Measurements from ENCODE around the gene TMPO. TPM values are rescaled to one million over a fixed set of nuclear protein-coding genes. Genes with fewer than 3 reads are reported as not detected.
"Not testable (repeated sequence)": the region's sequence is repeated elsewhere in the genome, so short reads cannot be mapped to it uniquely, and the experiment has no call there.

TMPO gene
- polyA plus RNA-seq, 2 donors: 29.1 to 34.5 TPM

DNA sequence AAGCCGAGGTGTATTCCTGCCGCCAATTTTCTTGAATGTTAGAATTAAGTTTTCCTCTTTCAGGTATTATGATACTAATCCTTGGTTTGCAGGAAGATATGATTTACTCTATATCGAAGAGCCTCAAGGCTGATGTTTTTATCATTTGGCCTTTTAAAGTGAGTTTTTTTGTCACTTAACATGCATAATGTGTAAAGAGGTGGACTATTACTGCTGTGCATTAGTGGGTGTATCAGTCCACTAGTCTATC, 11.1 kb upstream of the TMPO start:
- H3K27me3 ChIP-seq (ENCODE audit: control insufficient read depth in 1 of 2, insufficient read depth in 2 of 2, low read length in 2 of 2): no peaks in the 10 kb centered on the region
- peak overlapping the region; percentile 91 to 99 for H3K27ac ChIP-seq (ENCODE audit: low read depth in 2 of 2, low read length in 1 of 2)
- H3K9me3 ChIP-seq (ENCODE audit: control insufficient read depth in 2 of 2, insufficient read depth in 1 of 2, low read depth in 1 of 2, low read length in 1 of 2): no peaks in the 10 kb centered on the region
- WGBS, 2 donors: 15 to 16% methylated on average over 3 of the region's 3 CpGs
- H3K36me3 ChIP-seq (ENCODE audit: control insufficient read depth in 2 of 2, insufficient read depth in 2 of 2, low read length in 1 of 2): no peaks in the 10 kb centered on the region
- no peaks in the 10 kb centered on the region for H3K4me1 ChIP-seq (ENCODE audit: control insufficient read depth in 2 of 2, insufficient read depth in 2 of 2, low read length in 1 of 2)
- peak overlapping the region in 1 of 2 donors; percentile 80 for H3K4me3 ChIP-seq (ENCODE audit: low read depth in 1 of 2, low read length in 2 of 2)

DNA sequence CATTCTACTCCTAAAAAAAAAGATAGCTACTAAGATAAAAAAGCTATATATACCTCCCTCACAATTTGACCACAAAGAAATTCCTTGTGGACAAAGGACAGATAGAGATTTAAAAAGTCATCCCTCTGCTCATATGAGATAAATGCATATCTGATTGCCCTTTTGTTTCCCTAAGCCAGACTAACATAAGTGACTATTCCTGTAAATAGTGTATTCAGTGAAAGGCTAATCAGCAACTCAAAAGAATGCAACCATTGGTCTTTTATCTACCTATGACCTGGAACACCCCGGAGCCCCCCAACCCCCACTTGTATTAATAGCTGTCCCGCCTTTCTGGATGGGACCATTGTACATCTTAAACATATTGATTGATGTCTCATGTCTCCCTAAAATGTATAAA, 6.3 kb upstream of the TMPO start:
- WGBS, 2 donors: 60 to 63% methylated on average over 2 of the region's 2 CpGs
- no peak overlapping the region for H3K27ac ChIP-seq (ENCODE audit: low read depth in 2 of 2, low read length in 1 of 2)
- no peaks in the 10 kb centered on the region for H3K36me3 ChIP-seq (ENCODE audit: control insufficient read depth in 2 of 2, insufficient read depth in 2 of 2, low read length in 1 of 2)
- H3K4me1 ChIP-seq (ENCODE audit: control insufficient read depth in 2 of 2, insufficient read depth in 2 of 2, low read length in 1 of 2): no peaks in the 10 kb centered on the region
- H3K4me3 ChIP-seq (ENCODE audit: low read depth in 1 of 2, low read length in 2 of 2): no peak overlapping the region
- H3K27me3 ChIP-seq (ENCODE audit: control insufficient read depth in 1 of 2, insufficient read depth in 2 of 2, low read length in 2 of 2): no peaks in the 10 kb centered on the region
- no peaks in the 10 kb centered on the region for H3K9me3 ChIP-seq (ENCODE audit: control insufficient read depth in 2 of 2, insufficient read depth in 1 of 2, low read depth in 1 of 2, low read length in 1 of 2)

DNA sequence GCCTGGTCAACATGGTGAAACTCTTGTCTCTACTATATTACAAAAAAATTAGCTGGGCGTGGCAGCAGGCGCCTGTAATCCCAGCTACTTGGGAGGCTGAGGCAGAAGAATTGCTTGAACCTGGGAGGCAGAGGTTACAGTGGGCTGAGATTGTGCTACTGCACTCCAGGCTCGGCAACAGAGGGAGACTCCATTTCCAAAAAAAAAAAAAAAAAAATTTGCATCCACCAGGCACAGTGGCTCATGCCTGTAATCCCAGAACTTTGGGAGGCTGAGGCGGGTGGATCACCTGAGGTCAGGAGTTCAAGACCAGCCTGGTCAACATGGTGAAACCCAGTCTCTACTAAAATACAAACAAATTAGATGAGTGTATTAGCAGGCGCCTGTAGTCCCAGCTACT, 3.6 kb upstream of the TMPO start:
- H3K9me3 ChIP-seq (ENCODE audit: control insufficient read depth in 2 of 2, insufficient read depth in 1 of 2, low read depth in 1 of 2, low read length in 1 of 2); H3K27me3 ChIP-seq (ENCODE audit: control insufficient read depth in 1 of 2, insufficient read depth in 2 of 2, low read length in 2 of 2); H3K27ac ChIP-seq (ENCODE audit: low read depth in 2 of 2, low read length in 1 of 2); H3K36me3 ChIP-seq (ENCODE audit: control insufficient read depth in 2 of 2, insufficient read depth in 2 of 2, low read length in 1 of 2); H3K4me1 ChIP-seq (ENCODE audit: control insufficient read depth in 2 of 2, insufficient read depth in 2 of 2, low read length in 1 of 2); H3K4me3 ChIP-seq (ENCODE audit: low read depth in 1 of 2, low read length in 2 of 2): not testable (repeated sequence)
- 91 to 93% methylated on average over 5 of the region's 5 CpGs for WGBS, 2 donors

DNA sequence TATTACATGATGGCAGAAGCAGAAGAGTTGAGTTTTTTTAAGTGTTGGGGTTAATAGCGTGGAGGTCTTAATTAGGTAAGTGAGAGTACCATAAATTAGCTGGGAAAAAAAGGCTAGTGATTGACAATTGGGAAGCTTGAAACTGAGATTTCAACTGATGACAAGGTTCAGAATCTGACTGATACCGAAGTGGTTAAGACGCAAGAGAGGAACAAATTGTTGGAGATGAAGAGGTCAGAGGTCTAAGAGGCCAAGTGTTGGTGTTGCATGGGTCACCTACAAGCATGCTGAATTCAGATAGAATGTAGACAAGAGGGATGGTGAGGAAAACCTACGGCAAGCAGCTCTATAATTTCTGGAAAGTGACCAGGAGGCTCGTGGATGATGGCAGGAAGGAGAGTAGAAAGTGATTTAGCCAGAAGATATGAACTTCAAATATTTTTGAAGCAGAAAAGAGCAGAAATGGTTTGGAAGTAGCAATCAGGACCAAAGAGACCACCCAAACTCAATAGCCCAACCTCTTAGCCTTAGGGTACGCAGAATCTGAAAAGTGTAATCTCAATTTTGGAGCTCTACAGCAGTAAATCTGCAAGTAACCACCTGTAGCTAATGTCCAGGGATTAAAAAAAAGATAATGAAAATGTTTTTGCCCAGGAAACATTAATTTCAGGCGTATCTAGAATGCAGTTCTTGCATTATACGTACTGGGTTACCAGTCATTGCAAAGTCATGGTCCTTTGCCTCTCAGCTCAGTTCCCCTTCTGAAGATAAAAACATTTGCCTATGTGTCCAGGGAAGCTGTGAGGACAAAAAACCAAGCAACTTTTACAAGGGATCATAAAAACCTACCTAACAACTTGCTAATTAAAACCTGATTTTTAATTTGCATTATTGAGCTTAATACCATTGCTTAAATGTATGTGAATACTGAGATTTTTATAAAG, 1.7 kb upstream of the TMPO start:
- no peak overlapping the region for H3K27ac ChIP-seq (ENCODE audit: low read depth in 2 of 2, low read length in 1 of 2)
- WGBS, 2 donors: 69 to 82% methylated on average over 8 of the region's 8 CpGs
- no peaks in the 10 kb centered on the region for H3K4me1 ChIP-seq (ENCODE audit: control insufficient read depth in 2 of 2, insufficient read depth in 2 of 2, low read length in 1 of 2)
- H3K27me3 ChIP-seq (ENCODE audit: control insufficient read depth in 1 of 2, insufficient read depth in 2 of 2, low read length in 2 of 2): no peaks in the 10 kb centered on the region
- H3K4me3 ChIP-seq (ENCODE audit: low read depth in 1 of 2, low read length in 2 of 2): no peak overlapping the region
- no peaks in the 10 kb centered on the region for H3K9me3 ChIP-seq (ENCODE audit: control insufficient read depth in 2 of 2, insufficient read depth in 1 of 2, low read depth in 1 of 2, low read length in 1 of 2)
- H3K36me3 ChIP-seq (ENCODE audit: control insufficient read depth in 2 of 2, insufficient read depth in 2 of 2, low read length in 1 of 2): no peaks in the 10 kb centered on the region

DNA sequence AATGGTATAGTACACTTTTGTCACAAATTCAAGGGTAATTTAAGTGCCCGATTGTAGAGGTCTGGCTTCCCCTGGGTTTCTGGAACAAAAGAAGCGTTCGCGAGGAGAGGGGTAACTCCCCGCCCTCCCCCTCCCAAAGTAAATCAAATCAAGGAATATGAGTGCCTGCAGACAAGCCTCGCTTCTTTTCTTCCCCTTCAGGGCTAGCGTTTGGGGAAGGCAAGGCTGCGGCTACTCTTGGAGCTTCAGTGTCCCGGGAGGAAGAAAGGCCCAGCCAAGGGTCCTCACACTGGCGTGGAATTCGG, 456 bp upstream of the TMPO start:
- Histone ChIP-seq H3K36me3 (ENCODE audit: control insufficient read depth in 2 of 2, insufficient read depth in 2 of 2, low read length in 1 of 2) (no peaks in the 10 kb centered on the region), H3K4me3 (ENCODE audit: low read depth in 1 of 2, low read length in 2 of 2) (peak overlapping the region; percentile 85 to 95), H3K4me1 (ENCODE audit: control insufficient read depth in 2 of 2, insufficient read depth in 2 of 2, low read length in 1 of 2) (no peaks in the 10 kb centered on the region), H3K27me3 (ENCODE audit: control insufficient read depth in 1 of 2, insufficient read depth in 2 of 2, low read length in 2 of 2) (no peaks in the 10 kb centered on the region), H3K27ac (ENCODE audit: low read depth in 2 of 2, low read length in 1 of 2) (peak overlapping the region; percentile 98 to 99), H3K9me3 (ENCODE audit: control insufficient read depth in 2 of 2, insufficient read depth in 1 of 2, low read depth in 1 of 2, low read length in 1 of 2) (no peaks in the 10 kb centered on the region)
- 0% methylated on average over 10 to 11 of the region's 11 CpGs for WGBS, 2 donors

DNA sequence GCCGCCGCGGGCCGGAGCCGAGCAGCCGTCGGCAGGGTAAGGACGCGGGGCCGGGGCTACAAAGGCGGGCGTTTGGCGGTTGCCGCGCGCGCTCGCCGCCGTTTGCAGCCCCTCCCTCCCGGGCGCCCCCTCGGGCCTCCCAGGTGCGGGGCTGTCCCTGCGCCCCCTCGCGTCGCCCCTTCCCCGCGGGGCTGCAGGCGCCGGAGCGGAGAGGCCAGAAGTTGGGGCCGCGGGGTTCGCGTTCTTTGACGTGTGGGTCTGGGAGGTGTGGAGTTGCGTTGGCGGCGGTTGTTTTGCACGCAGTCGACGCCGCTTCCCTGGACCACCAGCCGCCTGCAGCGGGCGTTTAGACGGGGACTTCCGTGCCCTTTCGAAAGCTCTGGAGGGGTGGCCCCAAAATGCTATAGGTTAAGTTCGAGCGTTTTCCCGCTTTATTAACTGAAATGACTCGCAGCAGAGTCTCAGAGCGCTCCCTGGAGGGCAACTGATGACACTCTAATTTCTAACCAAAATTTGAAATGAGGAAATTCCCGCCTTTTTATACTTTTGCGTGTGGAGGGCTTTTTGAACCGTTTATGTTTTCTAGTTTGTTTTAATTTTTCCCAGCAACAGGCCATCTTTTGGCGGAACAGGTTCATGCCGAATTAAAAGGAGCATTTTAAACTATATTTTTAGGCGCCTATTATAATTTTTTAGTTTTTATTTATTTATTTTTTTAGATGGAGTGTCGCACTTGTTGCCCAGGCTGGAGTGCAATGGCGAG, 902 bp downstream of the TMPO start:
- Histone ChIP-seq H3K4me3 (ENCODE audit: low read depth in 1 of 2, low read length in 2 of 2) (peak overlapping the region; percentile 85 to 95), H3K27me3 (ENCODE audit: control insufficient read depth in 1 of 2, insufficient read depth in 2 of 2, low read length in 2 of 2) (no peaks in the 10 kb centered on the region), H3K4me1 (ENCODE audit: control insufficient read depth in 2 of 2, insufficient read depth in 2 of 2, low read length in 1 of 2) (no peaks in the 10 kb centered on the region), H3K27ac (ENCODE audit: low read depth in 2 of 2, low read length in 1 of 2) (peak overlapping the region; percentile 98 to 99), H3K36me3 (ENCODE audit: control insufficient read depth in 2 of 2, insufficient read depth in 2 of 2, low read length in 1 of 2) (no peaks in the 10 kb centered on the region), H3K9me3 (ENCODE audit: control insufficient read depth in 2 of 2, insufficient read depth in 1 of 2, low read depth in 1 of 2, low read length in 1 of 2) (no peaks in the 10 kb centered on the region)
- 0 to 1% methylated on average over 59 to 64 of the region's 64 CpGs for WGBS, 2 donors

DNA sequence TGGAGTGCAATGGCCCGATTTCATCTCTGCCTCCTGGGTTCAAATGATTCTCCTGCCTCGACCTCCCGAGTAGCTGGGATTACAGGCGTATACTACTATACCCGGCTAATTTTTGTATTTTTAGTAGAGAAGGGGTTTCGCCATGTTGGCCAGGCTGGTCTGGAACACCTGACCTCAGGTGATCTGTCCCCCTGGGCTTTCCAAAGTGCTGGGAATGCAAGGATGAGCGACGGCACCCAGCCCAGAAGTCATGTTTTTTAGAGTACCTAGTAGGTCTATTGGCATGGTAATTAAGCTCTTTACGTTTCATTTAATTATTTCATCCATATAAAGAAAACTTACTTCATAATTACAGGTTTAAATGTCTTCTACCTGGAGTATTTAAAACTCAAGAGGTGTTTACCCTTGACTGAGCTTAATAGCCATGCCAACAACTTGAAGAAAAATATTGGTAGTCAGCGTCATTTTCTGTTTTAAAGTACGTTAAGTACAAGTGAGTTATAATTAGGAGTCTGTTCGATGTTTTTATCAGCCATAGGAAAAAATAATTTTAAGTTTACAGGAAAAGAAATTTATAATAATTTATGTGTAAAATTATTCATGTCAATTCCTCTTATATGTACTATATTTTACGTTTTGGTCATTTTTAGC, 4.0 kb downstream of the TMPO start:
- Histone ChIP-seq H3K36me3 (ENCODE audit: control insufficient read depth in 2 of 2, insufficient read depth in 2 of 2, low read length in 1 of 2) (no peaks in the 10 kb centered on the region), H3K9me3 (ENCODE audit: control insufficient read depth in 2 of 2, insufficient read depth in 1 of 2, low read depth in 1 of 2, low read length in 1 of 2) (no peaks in the 10 kb centered on the region), H3K27ac (ENCODE audit: low read depth in 2 of 2, low read length in 1 of 2) (no peak overlapping the region), H3K4me3 (ENCODE audit: low read depth in 1 of 2, low read length in 2 of 2) (no peak overlapping the region), H3K4me1 (ENCODE audit: control insufficient read depth in 2 of 2, insufficient read depth in 2 of 2, low read length in 1 of 2) (no peaks in the 10 kb centered on the region), H3K27me3 (ENCODE audit: control insufficient read depth in 1 of 2, insufficient read depth in 2 of 2, low read length in 2 of 2) (no peaks in the 10 kb centered on the region)
- WGBS, 2 donors: 76 to 77% methylated on average over 13 of the region's 13 CpGs

DNA sequence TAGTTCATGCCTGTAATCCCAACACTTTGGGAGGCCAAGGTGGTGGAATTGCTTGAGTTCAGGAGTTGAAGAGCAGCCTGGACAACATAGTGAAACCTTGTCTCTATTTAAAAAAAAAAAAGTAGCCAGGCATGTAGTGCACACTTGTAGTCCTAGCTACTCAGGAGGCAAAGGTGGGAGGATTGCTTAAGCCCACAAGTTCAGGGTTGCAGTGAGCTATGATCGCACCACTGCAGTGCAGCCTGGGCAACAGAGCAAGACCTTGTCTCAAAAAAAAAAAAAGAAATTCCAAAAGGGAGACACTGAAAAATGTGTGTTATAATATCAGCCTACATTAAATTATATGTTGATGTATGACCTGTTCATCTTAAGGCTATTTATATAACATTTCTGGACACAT, 14.7 kb downstream of the TMPO start:
- Histone ChIP-seq H3K4me3 (ENCODE audit: low read depth in 1 of 2, low read length in 2 of 2) (no peak overlapping the region), H3K4me1 (ENCODE audit: control insufficient read depth in 2 of 2, insufficient read depth in 2 of 2, low read length in 1 of 2) (no peaks in the 10 kb centered on the region), H3K36me3 (ENCODE audit: control insufficient read depth in 2 of 2, insufficient read depth in 2 of 2, low read length in 1 of 2) (peaks cover 4 to 8% of the 10 kb centered on the region in 2 donors), H3K27me3 (ENCODE audit: control insufficient read depth in 1 of 2, insufficient read depth in 2 of 2, low read length in 2 of 2) (no peaks in the 10 kb centered on the region), H3K9me3 (ENCODE audit: control insufficient read depth in 2 of 2, insufficient read depth in 1 of 2, low read depth in 1 of 2, low read length in 1 of 2) (no peaks in the 10 kb centered on the region), H3K27ac (ENCODE audit: low read depth in 2 of 2, low read length in 1 of 2) (no peak overlapping the region)
- WGBS, 2 donors: 95 to 100% methylated on average over 1 of the region's 1 CpG

DNA sequence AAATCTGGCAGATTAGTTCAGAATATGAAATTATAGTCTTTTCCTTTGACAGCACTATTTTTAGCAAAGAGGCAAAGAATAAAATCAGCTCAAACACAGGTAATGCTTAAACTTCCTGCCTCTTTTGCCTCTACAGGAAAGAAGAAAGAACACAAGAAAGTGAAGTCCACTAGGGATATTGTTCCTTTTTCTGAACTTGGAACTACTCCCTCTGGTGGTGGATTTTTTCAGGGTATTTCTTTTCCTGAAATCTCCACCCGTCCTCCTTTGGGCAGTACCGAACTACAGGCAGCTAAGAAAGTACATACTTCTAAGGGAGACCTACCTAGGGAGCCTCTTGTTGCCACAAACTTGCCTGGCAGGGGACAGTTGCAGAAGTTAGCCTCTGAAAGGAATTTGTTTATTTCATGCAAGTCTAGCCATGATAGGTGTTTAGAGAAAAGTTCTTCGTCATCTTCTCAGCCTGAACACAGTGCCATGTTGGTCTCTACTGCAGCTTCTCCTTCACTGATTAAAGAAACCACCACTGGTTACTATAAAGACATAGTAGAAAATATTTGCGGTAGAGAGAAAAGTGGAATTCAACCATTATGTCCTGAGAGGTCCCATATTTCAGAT, 17.4 kb downstream of the TMPO start:
- Histone ChIP-seq H3K27ac (ENCODE audit: low read depth in 2 of 2, low read length in 1 of 2) (no peak overlapping the region), H3K4me1 (ENCODE audit: control insufficient read depth in 2 of 2, insufficient read depth in 2 of 2, low read length in 1 of 2) (no peaks in the 10 kb centered on the region), H3K36me3 (ENCODE audit: control insufficient read depth in 2 of 2, insufficient read depth in 2 of 2, low read length in 1 of 2) (peaks cover 4 to 8% of the 10 kb centered on the region in 2 donors), H3K27me3 (ENCODE audit: control insufficient read depth in 1 of 2, insufficient read depth in 2 of 2, low read length in 2 of 2) (no peaks in the 10 kb centered on the region), H3K9me3 (ENCODE audit: control insufficient read depth in 2 of 2, insufficient read depth in 1 of 2, low read depth in 1 of 2, low read length in 1 of 2) (no peaks in the 10 kb centered on the region), H3K4me3 (ENCODE audit: low read depth in 1 of 2, low read length in 2 of 2) (no peak overlapping the region)
- WGBS, 2 donors: 66 to 69% methylated on average over 4 of the region's 4 CpGs
